ENCODE measurements around the gene PP2D1.

GRCh38 chr3:20013396-20013795 lies 1.3 kb upstream of the PP2D1 start:
- TF ChIP-seq CTCF (conservative IDR thresholded peaks at IDR 0.05; ENCODE audit: low read depth, low read length): no peak
- TF ChIP-seq EZH2 (IDR thresholded peaks at IDR 0.05; ENCODE audit: low read length, unreplicated experiment): no peak
- TF ChIP-seq EZH2phosphoT487 (IDR thresholded peaks at IDR 0.05; ENCODE audit: borderline replicate concordance, low read length): no peak

Data from PC-3 (cell line).